Upper lobe of left lung (tissue), 4 donors: ENCODE results near the gene ZNF597.

Source experiments
- POLR2A ChIP-seq, 4 donors: fragments of 450-650 bp; IDR thresholded peaks; one replicate each; pipeline ENCODE4 v1.5.1; 2016 to 2017; ENCODE audit warnings: antibody characterized with exemption in 4 of 4, mild to moderate bottlenecking in 2 of 4
- POLR2AphosphoS5 ChIP-seq, 2 donors: sonication (generic); formaldehyde crosslinking; IDR thresholded peaks; one replicate each; pipeline ENCODE4 v1.5.1; 2017; ENCODE audit warnings: antibody characterized with exemption in 2 of 2
- TF ChIP-seq, protein P1 (sequence below), 6 experiments: fragments of 450-650 bp in 4 of 6; fragments of 200-600 bp in 2 of 6; sonication (generic) in 2 of 6; IDR thresholded peaks; one replicate each; pipeline ENCODE4 v1.5.1; 2016 to 2019; ENCODE audit warnings: antibody characterized with exemption in 6 of 6

DNA sequence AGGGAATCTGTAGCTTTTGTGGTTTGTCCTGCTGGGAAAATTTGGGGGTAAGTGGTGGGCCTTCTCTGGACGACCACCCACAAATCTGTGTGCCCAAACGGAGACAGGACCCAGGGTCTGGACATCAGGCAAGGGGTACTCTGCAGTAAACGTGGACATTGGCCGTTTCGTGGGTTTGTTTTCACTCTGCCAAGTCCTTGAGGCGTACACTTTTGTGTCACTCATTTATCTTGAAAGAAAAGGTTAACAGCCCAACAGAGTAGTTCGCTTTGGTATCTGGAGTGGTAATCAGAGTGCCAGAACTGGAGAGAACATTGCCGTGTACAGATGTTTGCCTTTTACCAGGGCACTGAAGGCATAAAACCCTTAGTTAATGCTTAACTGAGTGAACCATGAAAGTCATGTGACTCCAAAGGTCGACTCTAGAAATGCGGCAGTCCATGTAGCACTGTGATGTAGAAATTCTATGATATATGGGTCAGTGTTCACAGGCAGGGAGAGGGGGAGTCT, 15.6 kb upstream of the ZNF597 start:
- TF ChIP-seq, protein P1, sequence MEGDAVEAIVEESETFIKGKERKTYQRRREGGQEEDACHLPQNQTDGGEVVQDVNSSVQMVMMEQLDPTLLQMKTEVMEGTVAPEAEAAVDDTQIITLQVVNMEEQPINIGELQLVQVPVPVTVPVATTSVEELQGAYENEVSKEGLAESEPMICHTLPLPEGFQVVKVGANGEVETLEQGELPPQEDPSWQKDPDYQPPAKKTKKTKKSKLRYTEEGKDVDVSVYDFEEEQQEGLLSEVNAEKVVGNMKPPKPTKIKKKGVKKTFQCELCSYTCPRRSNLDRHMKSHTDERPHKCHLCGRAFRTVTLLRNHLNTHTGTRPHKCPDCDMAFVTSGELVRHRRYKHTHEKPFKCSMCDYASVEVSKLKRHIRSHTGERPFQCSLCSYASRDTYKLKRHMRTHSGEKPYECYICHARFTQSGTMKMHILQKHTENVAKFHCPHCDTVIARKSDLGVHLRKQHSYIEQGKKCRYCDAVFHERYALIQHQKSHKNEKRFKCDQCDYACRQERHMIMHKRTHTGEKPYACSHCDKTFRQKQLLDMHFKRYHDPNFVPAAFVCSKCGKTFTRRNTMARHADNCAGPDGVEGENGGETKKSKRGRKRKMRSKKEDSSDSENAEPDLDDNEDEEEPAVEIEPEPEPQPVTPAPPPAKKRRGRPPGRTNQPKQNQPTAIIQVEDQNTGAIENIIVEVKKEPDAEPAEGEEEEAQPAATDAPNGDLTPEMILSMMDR (IDR thresholded peaks at IDR 0.05), result no peak
- TF ChIP-seq POLR2AphosphoS5 (IDR thresholded peaks at IDR 0.05), result peak in 1 of 2 donors; percentile 21
- peak in 1 of 4 donors; percentile 35 for TF ChIP-seq POLR2A (IDR thresholded peaks at IDR 0.05)
